HL-60 (cell line): ENCODE data around the gene ATP1A3.

ENCODE experiments used
- DNase-seq, 2 experiments: peaks; one replicate each; pipeline ENCODE4 v3.0.0-alpha.2; 2010 to 2020; ENCODE audit warnings: low read depth in 1 of 2, low spot score in 1 of 2
- H3K27ac ChIP-seq: fragments of 250-450 bp; sonication (Bioruptor Pico); replicated peaks from 2 replicates; pipeline ENCODE4 v1.5.1; 2020; ENCODE audit warnings: mild to moderate bottlenecking, moderate library complexity
- H3K27me3 ChIP-seq: fragments of 250-450 bp; sonication (Bioruptor Pico); 2 replicates; pipeline ENCODE4 v1.5.1; 2021; ENCODE audit warnings: mild to moderate bottlenecking, moderate library complexity; ENCODE audit not compliant: insufficient read depth, poor library complexity, severe bottlenecking
- H3K4me3 ChIP-seq: replicated peaks from 2 replicates; pipeline ENCODE4 v1.5.1; 2011; ENCODE audit warnings: mild to moderate bottlenecking, control low read depth, low read length; ENCODE audit not compliant: insufficient read depth
- GABPA ChIP-seq: IDR thresholded peaks from 2 replicates; pipeline ENCODE4 v1.6.1; 2012; ENCODE audit warnings: low read depth
- POLR2AphosphoS5 ChIP-seq: IDR thresholded peaks from 2 replicates; pipeline ENCODE4 v1.6.1; 2012; ENCODE audit warnings: low read depth
- SPI1 ChIP-seq: IDR thresholded peaks from 2 replicates; pipeline ENCODE4 v1.6.1; 2012; ENCODE audit warnings: low read depth, mild to moderate bottlenecking, borderline replicate concordance
- TF ChIP-seq, protein P1 (sequence below): IDR thresholded peaks from 2 replicates; pipeline ENCODE4 v1.6.1; 2012; ENCODE audit warnings: low read depth; ENCODE audit not compliant: insufficient replicate concordance
- TF ChIP-seq, protein P2 (sequence below): IDR thresholded peaks from one replicate; pipeline ENCODE4 v1.5.1; 2011; ENCODE audit warnings: low read length, control low read depth, inconsistent platforms; ENCODE audit not compliant: insufficient read depth

Gene ATP1A3

DNA sequence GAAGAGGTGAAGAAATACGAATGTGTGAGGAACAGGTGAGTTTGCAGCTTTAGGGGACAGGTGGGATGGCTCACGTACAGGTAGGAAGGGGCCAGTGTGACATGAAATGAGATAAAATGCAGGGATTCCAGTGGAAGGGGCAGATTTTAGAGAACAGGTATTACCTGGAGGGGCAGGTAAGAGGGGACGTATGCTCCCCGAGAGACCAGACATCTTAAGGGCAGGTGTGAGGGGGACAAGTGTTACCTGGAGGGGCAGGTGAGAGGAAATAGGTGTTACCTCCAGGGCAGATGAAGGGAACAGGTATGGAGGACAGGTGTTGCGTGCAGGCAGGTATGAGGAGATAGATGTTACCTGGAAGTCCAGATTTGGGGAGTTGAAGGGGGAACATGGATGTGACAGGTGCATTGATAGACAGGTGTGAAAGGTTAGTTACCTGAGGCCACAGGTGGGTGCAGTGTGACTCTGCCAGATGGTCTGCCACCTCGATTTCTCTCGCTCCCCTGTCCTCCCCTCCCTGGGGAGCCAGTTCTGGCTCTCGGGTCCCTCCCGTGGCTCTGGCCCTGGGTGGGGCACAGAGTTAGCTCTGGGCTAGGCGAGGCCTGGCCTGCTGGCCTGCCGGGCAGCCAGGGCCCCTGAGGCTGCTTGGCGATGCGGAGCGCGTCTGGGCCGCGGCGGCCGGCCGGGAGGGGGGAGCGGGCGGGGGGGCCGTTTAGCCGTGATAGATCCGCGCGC is 67.8 kb downstream of the ATP1A3 start:
- no peak for TF ChIP-seq GABPA
- TF ChIP-seq, protein P1, sequence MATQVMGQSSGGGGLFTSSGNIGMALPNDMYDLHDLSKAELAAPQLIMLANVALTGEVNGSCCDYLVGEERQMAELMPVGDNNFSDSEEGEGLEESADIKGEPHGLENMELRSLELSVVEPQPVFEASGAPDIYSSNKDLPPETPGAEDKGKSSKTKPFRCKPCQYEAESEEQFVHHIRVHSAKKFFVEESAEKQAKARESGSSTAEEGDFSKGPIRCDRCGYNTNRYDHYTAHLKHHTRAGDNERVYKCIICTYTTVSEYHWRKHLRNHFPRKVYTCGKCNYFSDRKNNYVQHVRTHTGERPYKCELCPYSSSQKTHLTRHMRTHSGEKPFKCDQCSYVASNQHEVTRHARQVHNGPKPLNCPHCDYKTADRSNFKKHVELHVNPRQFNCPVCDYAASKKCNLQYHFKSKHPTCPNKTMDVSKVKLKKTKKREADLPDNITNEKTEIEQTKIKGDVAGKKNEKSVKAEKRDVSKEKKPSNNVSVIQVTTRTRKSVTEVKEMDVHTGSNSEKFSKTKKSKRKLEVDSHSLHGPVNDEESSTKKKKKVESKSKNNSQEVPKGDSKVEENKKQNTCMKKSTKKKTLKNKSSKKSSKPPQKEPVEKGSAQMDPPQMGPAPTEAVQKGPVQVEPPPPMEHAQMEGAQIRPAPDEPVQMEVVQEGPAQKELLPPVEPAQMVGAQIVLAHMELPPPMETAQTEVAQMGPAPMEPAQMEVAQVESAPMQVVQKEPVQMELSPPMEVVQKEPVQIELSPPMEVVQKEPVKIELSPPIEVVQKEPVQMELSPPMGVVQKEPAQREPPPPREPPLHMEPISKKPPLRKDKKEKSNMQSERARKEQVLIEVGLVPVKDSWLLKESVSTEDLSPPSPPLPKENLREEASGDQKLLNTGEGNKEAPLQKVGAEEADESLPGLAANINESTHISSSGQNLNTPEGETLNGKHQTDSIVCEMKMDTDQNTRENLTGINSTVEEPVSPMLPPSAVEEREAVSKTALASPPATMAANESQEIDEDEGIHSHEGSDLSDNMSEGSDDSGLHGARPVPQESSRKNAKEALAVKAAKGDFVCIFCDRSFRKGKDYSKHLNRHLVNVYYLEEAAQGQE, result no peak
- TF ChIP-seq POLR2AphosphoS5, result no peak
- TF ChIP-seq, protein P2, sequence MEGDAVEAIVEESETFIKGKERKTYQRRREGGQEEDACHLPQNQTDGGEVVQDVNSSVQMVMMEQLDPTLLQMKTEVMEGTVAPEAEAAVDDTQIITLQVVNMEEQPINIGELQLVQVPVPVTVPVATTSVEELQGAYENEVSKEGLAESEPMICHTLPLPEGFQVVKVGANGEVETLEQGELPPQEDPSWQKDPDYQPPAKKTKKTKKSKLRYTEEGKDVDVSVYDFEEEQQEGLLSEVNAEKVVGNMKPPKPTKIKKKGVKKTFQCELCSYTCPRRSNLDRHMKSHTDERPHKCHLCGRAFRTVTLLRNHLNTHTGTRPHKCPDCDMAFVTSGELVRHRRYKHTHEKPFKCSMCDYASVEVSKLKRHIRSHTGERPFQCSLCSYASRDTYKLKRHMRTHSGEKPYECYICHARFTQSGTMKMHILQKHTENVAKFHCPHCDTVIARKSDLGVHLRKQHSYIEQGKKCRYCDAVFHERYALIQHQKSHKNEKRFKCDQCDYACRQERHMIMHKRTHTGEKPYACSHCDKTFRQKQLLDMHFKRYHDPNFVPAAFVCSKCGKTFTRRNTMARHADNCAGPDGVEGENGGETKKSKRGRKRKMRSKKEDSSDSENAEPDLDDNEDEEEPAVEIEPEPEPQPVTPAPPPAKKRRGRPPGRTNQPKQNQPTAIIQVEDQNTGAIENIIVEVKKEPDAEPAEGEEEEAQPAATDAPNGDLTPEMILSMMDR, result no peak
- TF ChIP-seq SPI1, result no peak
- Histone ChIP-seq H3K4me3 (no peak overlapping the region), H3K27ac (no peak overlapping the region), H3K27me3 (peaks cover 43% of the 10 kb centered on the region)
- no peak for DNase-seq

DNA sequence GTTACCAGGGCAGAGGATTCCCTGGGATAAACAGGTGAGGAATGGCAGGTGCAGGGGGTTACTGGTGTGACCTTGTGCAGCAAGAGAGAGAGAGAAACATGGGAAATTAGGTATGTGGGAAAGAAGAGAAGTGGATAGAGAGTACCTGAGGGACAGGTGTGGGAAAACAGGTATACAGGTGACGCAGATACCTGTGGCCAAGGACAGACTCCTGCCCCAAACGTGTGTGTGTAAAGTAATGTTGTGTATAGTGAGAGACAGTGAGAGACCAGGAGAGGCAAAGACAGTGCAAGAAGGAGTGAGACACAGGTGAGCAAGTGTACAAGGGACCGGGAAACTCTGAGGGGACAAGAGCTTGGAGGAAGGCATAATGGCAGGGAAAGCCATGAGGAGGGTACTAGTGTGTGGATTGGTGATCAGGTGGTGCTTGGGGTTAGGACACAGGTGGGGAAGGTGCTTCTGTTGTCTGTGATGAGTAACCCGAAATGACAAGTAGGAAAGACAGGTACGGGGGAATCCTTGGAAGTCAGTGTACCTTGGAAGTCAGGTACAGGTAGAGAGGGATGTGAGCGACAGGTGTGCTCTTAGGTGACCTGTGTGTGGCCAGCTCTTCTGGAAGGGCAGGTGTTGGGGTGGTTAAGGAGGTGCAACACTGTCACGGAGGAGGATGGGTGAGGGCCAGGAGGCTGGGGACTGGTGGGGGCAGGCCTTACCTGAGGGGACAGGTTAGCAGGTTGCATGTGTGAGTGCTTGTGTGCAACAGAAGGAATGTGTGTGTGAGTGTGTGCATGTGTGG is 68.6 kb downstream of the ATP1A3 start:
- Histone ChIP-seq H3K27me3 (peaks cover 46% of the 10 kb centered on the region), H3K4me3 (no peak overlapping the region), H3K27ac (no peak overlapping the region)
- no peak for DNase-seq
- no peak for TF ChIP-seq SPI1
- TF ChIP-seq GABPA, result no peak
- TF ChIP-seq, protein P2, result no peak
- no peak for TF ChIP-seq POLR2AphosphoS5
- TF ChIP-seq, protein P1, result no peak

DNA sequence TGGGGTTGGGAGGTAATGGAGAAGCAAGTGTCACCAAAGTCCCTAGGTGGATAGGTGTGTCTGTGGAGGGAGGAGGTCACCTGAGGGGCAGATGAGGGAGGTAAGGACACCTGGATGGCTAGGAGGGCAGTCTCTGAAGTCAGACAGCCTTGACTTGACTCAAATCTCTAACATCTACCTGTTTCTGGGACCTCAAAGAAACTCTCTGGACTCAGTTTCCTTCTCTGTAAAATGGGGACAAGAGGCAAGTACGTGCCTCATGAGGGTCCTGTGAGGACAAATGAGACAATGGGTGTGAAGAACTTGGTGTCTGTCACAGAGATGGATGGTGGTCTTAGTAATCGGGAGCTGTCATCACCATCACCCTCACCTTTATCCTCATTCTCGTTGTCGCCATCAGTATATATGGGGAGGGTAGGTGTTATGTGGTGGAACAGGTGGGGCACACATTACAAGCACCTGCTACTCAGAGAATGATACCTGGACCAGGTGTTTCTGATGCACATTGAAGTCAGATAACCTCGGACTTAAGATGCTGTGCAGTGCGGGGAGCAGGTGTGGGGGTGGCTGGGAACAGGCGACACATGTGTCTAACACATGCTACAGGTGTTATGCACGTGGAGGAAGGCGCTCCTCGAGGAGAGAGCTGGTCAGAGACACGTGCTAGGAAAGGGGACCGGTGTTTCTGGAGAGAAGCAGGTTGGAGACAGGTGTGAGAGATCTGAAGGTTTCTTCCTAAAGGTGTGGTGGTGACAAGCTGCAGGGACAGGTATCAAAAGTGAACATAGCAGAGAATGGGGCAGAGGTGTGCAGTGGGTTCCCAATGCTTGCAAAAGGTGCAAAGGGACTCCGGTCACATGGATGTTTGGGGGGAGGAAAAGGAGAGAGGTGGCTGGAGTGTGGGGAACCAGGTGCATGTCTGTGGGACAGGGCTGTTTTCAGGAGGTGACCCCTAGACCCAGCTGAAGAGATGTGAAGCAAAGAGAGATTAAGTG is 69.6 kb downstream of the ATP1A3 start:
- DNase-seq, result no peak
- H3K4me3 ChIP-seq, result no peak overlapping the region
- no peak for TF ChIP-seq GABPA
- no peak for TF ChIP-seq POLR2AphosphoS5
- TF ChIP-seq, protein P2, result no peak
- TF ChIP-seq SPI1, result no peak
- TF ChIP-seq, protein P1, result no peak
- no peak overlapping the region for H3K27ac ChIP-seq
- peaks cover 40% of the 10 kb centered on the region for H3K27me3 ChIP-seq
